NOMO-1 (cell line): ENCODE measurements around the gene PAX3.
A peak's percentile ranks its signal among the peaks of the same experiment; 100 is the strongest.

ENCODE experiments used
- DNase-seq, 2 experiments: peaks; one replicate each; lab custom pipeline; 2025; ENCODE audit not compliant: unreplicated experiment in 2 of 2; lab: John Stamatoyannopoulos, UW

PAX3 gene

DNA sequence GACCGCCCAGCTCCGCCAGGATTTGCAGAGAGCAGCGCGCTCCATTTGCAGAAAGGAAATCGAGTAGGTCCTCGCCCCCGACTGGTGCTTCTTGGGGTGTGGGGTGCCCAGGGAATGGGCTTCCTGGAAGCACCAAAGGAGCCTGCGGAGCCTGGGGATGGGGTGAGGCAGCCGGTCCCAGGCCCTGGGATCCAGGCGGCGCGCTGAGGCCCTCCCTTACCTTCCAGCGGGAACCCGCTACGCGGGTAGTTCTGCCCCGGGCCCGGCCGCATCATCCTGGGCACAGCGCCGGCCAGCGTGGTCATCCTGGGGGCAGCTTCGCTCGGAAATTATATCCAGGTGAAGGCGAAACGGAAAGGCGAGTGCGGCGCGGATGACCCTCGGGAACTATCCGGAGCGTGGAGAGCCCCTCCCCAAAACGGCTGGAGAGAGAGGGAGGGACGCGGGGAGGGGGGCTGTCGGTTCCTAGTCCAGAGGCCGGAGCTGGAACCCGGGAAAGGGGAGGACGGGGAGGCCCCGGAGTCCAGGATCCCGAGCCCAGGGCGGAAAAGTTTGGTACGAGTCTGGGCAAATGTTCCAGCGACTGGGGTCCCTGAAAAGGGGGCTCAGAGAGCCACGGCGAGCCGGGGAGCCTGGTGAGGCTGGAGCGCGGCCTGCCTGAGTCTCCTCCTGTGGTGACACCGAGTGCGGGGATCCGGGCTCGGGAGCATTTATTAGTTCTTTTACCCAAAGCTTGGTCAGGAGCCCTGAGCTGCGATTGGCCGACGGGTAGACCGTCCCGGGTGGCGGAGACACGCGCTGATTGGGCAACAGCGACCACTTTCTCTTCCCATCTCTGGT is at the start of gene PAX3:
Gene PAX3 (minus strand): TSS at position 688 of the 840 bp plus-strand sequence. CDS start 383 bp downstream, at position 305.
- DNase-seq: no peak

DNA sequence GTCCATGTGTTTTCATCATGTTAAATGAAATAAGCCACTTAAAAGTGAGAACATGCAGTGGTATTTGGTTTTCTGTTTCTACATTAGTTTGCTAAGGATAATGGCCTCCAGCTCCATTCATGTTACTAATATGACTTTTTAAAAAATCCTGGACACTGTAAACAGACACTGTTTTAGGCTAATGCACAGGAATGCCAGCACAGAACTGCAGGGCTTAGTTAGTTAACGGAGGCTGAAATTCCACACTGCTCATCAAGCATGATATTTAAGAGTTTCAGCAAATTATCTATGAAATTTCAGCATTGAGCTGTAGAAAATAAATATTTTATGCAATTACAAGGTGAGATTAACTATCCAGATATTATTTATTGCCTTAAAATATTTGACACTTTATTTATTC is 42.5 kb upstream of the PAX3 start:
- DNase-seq: no peak

DNA sequence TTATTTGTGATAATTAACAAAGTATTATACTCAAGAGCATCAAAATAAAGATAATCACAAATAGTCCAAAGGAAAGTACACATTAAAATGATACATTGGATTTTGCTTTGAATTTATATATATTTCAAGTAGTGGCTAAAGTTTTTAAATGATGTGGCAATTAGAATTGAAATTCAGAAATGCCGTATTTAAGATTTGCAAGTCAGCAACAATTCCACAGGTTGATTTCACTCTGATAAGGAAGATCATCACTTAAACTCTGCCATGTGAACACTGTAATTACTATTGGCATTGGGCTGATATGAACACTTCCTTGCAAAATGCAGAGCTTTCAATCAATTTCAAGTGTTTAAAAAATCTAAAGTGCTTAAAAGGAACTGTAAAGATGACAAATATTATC is 39.6 kb upstream of the PAX3 start:
- no peak for DNase-seq

DNA sequence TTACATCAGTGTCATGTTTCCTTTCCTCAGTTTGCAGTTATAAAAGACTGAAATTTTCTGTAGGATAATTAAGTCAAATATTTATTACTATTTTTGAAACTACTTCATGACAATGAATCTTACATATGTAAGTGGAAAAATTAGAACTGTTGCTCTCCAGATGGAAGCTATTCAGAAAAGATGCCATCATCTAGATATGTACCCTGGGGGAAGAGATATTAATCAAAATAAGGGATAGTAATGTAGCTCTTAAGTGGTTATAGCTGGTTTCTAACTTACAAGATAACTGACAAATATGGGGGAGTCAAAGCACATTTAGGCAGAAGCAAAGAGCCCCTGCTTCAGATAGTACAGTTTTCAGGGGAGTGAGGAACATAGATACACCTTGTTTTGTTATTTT is 38.1 kb upstream of the PAX3 start:
- no peak for DNase-seq

DNA sequence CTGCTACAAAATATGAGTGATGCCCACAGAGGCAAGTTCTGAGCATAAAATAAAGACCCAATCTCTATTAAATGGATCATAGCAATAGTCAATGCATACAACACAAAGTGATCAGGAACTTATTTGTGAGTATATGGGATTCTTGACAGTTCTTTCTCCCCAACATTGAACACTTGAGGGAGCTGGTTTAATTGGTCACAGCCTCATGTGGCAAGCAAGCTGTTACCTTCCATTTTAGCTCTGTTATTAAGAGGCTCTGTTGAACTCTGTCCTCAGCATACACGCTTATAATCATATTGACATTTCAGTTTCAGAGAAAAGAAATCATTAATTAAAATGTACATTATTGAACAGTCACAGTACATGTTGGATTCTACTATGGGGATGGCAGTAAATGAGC is 37.6 kb upstream of the PAX3 start:
- no peak for DNase-seq

DNA sequence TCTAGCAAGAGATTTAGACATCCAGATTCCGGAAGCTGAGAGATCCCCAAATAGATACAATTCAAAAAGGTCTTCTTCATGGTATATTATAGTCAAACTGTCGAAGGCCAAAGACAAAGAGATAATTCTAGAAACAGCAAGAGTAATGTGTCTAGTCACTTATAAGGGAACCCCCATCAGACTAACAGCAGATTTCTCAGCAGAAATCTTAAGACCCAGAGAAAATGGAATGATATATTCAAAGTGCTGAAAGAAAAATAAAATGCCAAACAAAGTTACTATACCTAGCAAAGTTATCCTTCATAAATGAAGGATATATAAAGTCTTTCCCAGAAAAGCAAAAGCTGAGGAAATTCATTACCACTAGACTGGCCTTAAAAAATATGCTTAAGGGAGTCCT is 36.1 kb upstream of the PAX3 start:
- DNase-seq: no peak

DNA sequence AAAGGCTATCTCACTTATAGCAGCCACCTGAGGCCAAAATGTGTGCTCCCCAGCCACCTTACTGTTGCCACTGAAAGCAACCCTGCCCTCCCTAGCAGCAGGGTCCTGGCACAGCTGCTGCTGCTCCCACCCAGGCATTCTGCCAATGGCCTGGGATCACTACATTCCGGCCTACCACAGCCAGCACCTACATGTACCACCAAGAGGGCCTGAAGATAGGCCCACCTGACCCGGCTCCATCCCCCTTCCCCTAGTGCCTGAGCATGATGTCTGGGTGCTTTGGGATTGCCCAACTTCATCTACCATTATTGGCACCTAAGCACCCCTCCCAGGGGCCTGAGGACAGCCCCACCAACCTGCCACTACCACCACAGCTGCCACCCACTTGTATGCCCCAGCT is 34.6 kb upstream of the PAX3 start:
- DNase-seq: no peak

DNA sequence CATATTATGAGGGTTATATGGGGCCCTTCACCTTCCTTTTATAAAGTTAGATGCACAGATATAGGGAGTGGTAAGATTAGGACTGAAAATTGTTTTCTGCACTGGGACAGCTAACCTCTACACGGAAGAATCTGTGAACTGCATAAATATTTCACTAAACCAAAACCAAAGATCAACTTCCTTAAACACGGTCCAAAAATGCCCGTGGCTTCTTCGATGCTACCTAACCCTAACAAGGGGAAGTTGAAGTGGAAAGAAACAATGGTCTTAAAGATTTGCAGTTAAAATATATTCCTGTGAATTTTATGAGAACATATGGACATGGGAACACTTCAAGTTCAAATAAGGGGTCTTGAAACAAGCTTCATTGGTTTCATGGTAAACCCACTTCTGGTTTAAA is 33.3 kb upstream of the PAX3 start:
- peak; percentile 58 to 80 for DNase-seq

DNA sequence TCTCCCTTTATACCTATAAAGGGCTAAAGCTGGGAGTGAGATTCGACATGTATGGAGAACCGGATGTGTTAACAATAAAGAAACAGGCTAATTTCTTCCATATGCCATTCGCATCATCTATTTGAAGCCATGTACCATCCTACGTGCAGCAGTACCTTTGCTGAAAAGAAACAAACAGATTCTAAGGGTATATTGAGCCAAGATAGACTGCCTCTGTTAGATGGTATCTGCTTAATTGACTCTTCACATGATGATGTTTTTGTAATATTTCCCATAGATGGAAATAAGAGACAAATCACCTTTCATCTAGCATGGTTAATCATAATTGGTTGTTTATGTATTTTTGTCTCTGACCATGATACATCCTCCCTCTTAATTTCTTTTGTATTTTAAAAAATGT is 32.1 kb upstream of the PAX3 start:
- no peak for DNase-seq

DNA sequence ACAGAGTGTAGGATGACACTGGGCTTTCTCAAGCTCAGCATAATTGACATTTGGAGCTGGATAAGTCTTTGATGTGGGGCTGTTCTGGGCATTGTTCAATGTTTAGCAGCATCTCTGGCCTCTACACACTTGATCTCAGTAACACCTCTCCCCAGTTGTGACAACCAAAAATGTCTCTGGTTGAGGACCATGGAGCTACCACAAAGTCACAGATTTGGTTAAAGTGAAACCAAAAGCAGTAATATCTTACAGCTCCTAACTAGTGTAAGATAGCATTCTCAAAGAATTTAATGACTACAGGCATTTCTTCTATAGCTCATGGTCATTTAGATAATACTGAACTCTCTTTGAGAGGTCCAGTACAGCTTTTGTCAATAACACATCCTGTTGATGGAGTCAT is 23.4 kb upstream of the PAX3 start:
- DNase-seq: no peak

DNA sequence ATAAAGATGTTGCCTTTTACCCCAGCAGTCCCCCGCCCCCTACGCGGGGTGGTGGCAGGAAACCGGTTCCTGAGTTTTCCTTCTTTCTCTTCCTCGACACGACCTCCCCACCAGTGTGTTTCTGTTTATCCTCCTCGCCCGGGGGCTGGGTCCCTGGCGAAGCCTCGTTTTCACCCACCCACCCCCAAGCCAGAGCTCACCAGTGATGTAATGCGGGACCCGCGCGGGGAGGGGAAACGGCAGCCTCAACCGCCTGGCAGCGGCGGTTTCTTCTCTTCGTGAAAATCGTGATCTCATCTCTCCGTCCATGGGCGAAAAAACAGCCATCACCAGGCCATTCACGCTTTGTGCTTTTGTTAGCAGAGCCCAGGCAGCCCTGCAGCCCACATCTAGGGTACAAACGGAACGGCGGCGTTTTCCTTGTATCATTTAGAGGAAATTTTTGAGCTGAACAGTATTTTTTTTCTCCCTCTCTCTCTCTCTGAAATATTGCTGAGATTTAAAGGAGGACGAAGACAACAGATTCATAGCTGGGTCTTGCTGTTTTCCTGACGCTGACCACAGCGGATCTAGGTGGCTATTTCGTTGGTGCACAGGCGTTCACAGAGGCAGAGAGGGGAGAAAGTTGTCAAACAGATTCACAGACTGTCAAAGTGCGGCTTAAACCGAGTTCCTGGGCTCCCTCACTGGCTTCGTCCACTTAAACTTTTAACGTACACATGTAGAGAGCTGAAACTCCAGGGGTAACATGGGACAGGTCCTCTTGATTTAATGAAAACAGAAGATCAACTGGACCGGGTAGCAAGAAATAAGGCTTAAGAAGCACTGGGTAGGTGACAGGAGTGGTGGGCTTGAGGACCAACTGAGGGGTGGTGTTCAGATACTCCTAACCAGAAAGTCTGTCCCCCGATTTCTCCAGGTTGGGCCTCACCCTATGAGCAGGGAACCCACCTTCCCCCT is 21.9 kb upstream of the PAX3 start:
- DNase-seq: peak; percentile 25 to 41

DNA sequence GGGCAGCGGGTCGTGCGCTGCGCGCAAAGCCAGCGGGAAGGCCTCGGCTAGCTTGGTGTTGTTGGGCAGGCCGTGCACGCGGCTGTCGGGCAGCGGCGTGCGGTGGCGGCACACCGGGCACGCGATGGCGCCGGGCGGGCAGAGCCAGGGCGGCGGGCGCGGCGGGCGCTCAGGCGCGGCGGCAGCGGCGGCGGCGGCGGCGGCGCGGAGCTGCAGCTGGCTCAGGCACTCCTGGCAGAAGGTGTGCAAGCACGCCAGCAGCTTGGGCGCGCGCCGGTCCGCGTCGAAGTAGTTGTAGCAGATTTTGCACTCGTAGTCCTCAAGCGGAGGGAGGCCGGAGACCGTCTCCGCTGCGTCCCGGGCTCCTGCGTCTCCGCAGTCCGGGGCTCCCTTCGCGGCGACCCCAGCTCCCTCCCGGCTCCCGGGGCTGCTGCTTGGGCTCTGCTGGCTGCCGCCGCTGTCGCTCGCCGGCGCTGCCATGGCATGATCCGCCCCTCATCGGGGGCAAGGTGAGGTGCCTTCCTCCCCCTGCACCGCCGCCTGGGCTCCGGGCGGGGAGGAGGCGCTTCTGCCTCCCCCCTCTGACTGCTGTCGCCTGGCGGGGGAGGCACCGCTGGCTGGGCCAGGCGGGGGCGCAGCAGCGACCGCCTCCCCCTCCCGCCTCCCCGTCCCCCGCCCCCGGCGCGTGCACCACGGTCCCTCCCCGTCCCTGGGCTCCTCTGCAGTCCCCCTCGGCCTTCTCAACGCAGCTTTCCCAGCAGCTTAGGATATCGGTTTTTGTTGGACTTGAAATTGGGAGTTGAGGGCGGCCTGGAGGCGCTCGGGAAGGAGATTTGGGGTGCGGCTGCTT is 21.0 kb upstream of the PAX3 start:
- peak in 1 of 2 experiments; percentile 25 for DNase-seq

DNA sequence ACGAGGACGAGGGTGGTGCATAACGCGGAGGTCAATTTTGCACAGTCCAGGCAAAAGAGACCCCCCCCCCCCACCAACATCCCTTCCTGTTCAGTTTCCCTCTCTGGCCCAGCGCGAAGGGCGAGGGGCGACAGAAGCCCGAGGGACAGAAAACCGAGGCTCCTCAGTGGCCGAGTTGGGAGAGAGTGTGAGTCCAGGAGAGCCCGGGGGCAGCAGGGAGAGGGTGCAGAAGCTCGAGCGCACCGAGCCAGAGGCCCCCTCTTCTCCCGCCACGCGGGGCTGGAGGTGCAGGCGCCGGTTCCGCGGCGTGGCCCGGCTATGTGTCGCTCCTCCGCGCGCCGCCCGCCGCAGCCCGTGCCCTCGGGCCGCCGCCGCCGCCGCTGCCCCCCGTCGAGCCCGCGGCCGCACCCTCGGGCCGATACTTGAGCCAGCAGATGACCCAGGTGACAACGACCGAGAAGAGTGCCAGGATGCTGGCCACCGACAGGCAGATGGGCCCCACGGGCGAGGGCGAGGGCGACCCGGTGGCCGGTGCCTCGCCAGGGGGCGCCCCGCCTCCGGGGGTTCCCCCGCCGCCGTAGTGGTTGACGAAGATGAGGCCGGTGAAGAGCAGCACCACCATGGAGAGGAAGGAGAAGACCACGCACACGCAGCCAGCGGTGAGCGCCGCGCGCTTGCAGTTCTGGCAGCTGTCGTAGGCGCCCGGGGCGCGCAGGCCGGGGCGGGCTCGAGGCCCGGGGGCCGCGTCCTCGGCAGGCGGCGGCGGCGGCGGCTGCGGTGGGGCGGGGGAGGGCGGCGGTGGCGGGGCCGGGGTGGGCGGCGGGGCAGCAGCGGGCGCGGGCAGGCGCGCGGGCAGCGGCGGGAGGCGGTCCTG is 20.2 kb upstream of the PAX3 start:
- peak in 1 of 2 experiments; percentile 16 for DNase-seq

DNA sequence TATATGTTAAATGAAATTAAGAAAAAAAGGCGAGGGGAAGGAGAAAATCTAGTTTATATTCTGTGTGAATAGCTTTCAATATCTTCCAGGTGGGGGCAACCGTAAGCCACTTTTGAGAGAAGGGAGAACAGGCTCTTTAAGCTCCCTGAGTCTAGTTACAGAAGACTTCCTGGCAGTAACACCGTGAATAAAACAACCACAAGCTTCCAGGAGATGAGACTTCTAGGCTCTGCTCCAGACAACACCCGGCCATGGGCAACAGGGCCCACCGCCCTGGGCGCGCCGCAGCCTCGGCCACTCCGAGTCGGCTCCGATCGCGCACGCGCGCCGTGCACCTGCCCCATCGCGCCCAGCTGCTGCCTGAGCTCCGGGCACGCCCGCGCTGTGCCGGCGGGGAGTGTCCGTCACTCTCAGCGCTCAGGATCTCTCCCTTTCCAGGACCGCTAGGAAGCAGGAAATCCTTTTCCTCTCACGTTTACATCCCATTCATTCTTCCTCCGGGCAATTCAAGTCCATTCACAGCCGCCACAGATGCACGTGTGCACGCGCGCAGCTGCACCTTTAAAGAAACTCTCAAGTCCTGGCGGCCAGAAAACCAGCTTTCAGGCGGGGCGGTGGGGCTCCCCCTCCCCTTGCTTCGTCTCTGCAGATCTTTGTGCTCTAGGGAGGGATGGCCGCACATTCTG is 19.4 kb upstream of the PAX3 start:
- peak; percentile 75 to 81 for DNase-seq

DNA sequence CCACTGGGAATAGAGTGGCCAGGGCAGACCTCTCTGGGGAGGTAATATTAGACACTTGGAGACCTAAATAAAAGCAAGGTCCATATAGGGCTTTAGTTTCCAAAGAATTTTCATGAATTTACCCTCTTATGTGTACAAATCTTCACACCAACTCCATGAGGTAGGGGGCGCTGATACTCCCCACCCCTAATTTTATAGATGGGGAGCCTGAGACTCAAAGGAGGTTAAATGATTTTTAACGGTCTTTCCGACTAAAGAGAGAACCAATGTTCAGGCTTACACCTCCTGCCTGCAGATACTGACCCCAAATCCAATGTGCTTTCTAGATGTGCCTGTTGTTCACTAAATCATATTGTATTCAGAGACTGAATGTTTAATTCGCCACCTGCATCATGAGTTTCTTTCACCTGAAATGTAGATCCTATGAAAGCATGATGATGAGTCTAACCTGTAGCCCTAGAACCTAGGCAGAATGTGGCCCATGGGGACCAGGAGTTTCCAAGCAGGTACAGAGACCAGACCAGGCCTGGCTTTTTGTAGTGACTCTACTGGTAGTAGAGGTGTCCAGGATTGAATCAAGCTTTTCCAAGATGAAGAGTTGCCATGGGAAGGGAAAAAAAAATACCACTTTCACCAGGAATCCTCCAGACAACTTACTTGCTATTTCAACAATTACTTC is 16.8 kb upstream of the PAX3 start:
- no peak for DNase-seq

DNA sequence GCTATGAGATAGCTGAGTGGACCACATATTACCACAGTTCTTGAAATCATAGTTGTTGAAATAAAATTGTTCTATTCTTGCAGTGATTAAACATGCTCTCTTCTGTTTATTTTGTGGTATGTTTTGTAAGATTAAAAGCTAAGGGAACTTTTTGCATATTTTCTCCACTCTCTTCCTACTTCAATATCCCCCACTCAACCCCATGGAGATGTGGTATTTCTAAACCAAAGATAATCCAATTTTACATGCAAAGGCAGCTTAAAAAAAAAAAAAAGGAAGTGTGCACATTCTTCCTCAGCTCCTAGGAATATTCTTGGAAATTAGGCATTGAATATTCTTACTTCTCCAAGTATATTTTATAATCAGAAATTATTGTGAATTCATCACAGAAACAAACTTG is 15.0 kb upstream of the PAX3 start:
- no peak for DNase-seq

DNA sequence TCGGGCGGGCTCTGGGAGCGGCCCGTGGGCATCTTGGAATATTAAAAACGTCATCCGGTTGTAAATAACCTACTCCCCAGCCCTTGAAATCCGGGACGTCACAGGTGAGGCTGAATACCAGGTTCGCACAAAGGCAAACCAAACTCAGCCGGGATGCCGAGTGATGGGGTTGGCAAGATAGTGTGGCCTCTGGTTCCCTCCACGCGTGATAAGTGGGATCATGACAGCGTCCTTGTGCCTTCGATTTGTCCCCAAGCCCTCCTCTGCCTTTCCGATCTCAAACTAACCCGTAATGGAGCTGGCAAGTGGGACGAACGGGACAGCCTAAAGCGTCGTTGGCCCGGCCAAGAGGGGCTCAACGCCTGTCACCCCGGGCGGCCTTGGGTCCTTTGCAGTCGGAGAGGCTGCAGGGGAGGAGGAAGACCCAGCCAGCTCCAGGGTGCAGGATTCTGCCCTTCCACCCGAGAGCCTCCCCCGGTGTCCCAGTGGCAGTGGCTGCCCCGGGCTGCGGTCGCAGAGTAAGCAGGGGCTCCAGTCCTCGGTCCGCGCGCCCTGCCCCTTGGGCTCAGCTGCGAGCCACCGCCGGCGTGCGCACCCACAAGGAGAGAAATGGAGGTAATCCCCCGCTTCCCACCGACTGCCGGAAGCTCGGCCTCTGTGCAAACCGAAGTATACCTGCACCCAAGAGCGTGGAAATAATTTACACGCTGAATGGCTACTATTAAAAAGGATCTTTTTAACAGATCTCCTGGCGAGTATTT is 13.4 kb upstream of the PAX3 start:
- no peak for DNase-seq
